GM12878 (cell line): ENCODE measurements around the gene DIAPH2. TPM values are rescaled to one million over a fixed set of nuclear protein-coding genes. Genes with fewer than 3 reads are reported as not detected.

ENCODE experiments used
- ATAC-seq: fragments of 200-7000 bp; cut with Tn5 transposase; 3 replicates; pipeline ENCODE4 v1.9.1; 2020; ENCODE audit warnings: mild to moderate bottlenecking, moderate library complexity
- BruUV-seq: library from RNA; stranded (reverse); fragments of 400-500 nt; replicated peaks from 2 replicates; lab custom pipeline; 2021; lab: Mats Ljungman, UMichigan
- CTCF ChIA-PET: fragments of 300-600 bp; sonication (Branson Sonifier 250); formaldehyde crosslinking; extraction: SDS; loops from one replicate; lab custom pipeline; 2021; ENCODE audit warnings: inconsistent platforms; lab: Yijun Ruan, JAX
- POLR2A ChIA-PET: fragments of 350-600 bp; formaldehyde crosslinking; extraction: SDS; loops from one replicate; lab custom pipeline; 2021; ENCODE audit warnings: inconsistent platforms; lab: Charles Lee
- RAD21 ChIA-PET: fragments of 300-600 bp; sonication (Branson Sonifier 250); formaldehyde crosslinking; loops from one replicate; lab custom pipeline; 2023; ENCODE audit warnings: antibody characterized with exemption; ENCODE audit not compliant: unreplicated experiment; lab: Charles Lee
- SMC1A ChIA-PET: fragments of 300-600 bp; sonication (Branson Sonifier 250); formaldehyde crosslinking; loops from one replicate; lab custom pipeline; 2023; ENCODE audit not compliant: unreplicated experiment, uncharacterized antibody; lab: Charles Lee
- DNase-seq: peaks from one replicate; pipeline ENCODE4 v3.0.0-alpha.2; 2011; ENCODE audit warnings: low read depth, low spot score
- FAIRE-seq: peaks from 3 replicates; lab custom pipeline; 2011; peaks lifted over from hg19 to GRCh38; lab: Jason Lieb, UNC
- H2AFZ ChIP-seq: 2 replicates; pipeline ENCODE4 v1.6.0; 2011; ENCODE audit warnings: low read depth, low read length, control low read depth; ENCODE audit not compliant: control insufficient read depth
- H3K27ac ChIP-seq: 2 replicates; pipeline ENCODE4 v1.5.1; 2011; ENCODE audit warnings: control low read depth; ENCODE audit not compliant: control insufficient read depth, insufficient read depth
- H3K27me3 ChIP-seq, 2 experiments: replicated peaks in 1 of 2; 2 replicates each; pipeline versions ENCODE4 v1.6.0 to v1.6.1; 2011; ENCODE audit warnings: low read length in 1 of 2; ENCODE audit not compliant: control insufficient read depth in 2 of 2, insufficient read depth in 2 of 2
- H3K36me3 ChIP-seq, 2 experiments: 2 replicates each; pipeline ENCODE4 v1.5.1; 2011; ENCODE audit warnings: low read length in 1 of 2; ENCODE audit not compliant: control insufficient read depth in 2 of 2, insufficient read depth in 2 of 2
- H3K4me1 ChIP-seq: 2 replicates; pipeline ENCODE4 v1.6.1; 2011; ENCODE audit warnings: mild to moderate bottlenecking, low read length, moderate library complexity, mixed read lengths; ENCODE audit not compliant: control insufficient read depth, insufficient read depth
- H3K4me2 ChIP-seq: 2 replicates; pipeline ENCODE4 v1.6.0; 2011; ENCODE audit warnings: control low read depth; ENCODE audit not compliant: control insufficient read depth, insufficient read depth
- H3K4me3 ChIP-seq: fragments of 200-600 bp; sonication (generic); 2 replicates; pipeline ENCODE4 v1.5.1; 2016
- H3K79me2 ChIP-seq: 2 replicates; pipeline ENCODE4 v1.6.0; 2011; ENCODE audit warnings: low read length; ENCODE audit not compliant: control insufficient read depth, insufficient read depth
- H3K9ac ChIP-seq: 2 replicates; pipeline ENCODE4 v1.8.0; 2011; ENCODE audit warnings: low read length, control low read depth, mixed read lengths; ENCODE audit not compliant: control insufficient read depth, insufficient read depth
- H3K9me3 ChIP-seq: replicated peaks from 3 replicates; pipeline ENCODE4 v1.5.1; 2011; ENCODE audit warnings: mild to moderate bottlenecking, low read length; ENCODE audit not compliant: control insufficient read depth, insufficient read depth
- H4K20me1 ChIP-seq: 2 replicates; pipeline ENCODE4 v1.6.0; 2011; ENCODE audit not compliant: control insufficient read depth, insufficient read depth
- BCL11A ChIP-seq: IDR thresholded peaks from 2 replicates; pipeline ENCODE4 v1.6.1; 2011; ENCODE audit warnings: low read depth, low read length
- BHLHE40 ChIP-seq, 2 experiments: fragments of 450-650 bp in 1 of 2; IDR thresholded peaks; 2 replicates each; pipeline ENCODE4 v1.6.1; 2011 to 2017; ENCODE audit warnings: low read depth in 2 of 2, borderline replicate concordance in 1 of 2, improper control_type of control experiment in 1 of 2, low read length in 1 of 2, mild to moderate bottlenecking in 1 of 2
- CHD1 ChIP-seq: IDR thresholded peaks from 2 replicates; pipeline ENCODE4 v1.6.1; 2012; ENCODE audit warnings: low read depth, low read length, improper control_type of control experiment
- CREM ChIP-seq: IDR thresholded peaks from 2 replicates; pipeline ENCODE4 v1.6.1; 2014; ENCODE audit warnings: antibody characterized with exemption, low read depth
- MYB ChIP-seq: fragments of 150-350 bp; IDR thresholded peaks from 2 replicates; pipeline ENCODE4 v1.6.1; 2014; ENCODE audit warnings: mild to moderate bottlenecking, low read depth, low read length, borderline replicate concordance
- RUNX3 ChIP-seq: IDR thresholded peaks from 2 replicates; pipeline ENCODE4 v1.6.1; 2012; ENCODE audit warnings: low read length, inconsistent platforms
- WGBS: methylation state at CpG from one replicate; pipeline ENCODE4 v1.1.6; 2016; ENCODE audit warnings: low lambda C conversion rate; ENCODE audit not compliant: insufficient replicate concordance, insufficient coverage; ENCODE audit errors: missing lambda C conversion rate; 5-methylcytosine and 5-hydroxymethylcytosine counted together
- in situ Hi-C: fragments of 300-500 bp; cut with MboI; formaldehyde crosslinking; loops from 9 replicates; pipeline ENCODE4 v1.14.3; 2018; ENCODE audit warnings: mixed read lengths
- intact Hi-C: fragments of 100-400 bp; cut with micrococcal nuclease; formaldehyde crosslinking; loops from one replicate; pipeline ENCODE4 v1.14.2; 2022; ENCODE audit not compliant: unreplicated experiment
- polyA plus RNA-seq, 11 experiments: library from polyadenylated mRNA; depleted of rRNA in 4 of 11; unstranded in 6 of 11; stranded (reverse) in 5 of 11; fragments of >200 nt; fragmentation: Nextera tagmentation in 4 of 11; fragmentation: Illumina TruSeq in 1 of 11; extraction: Ambion mirVana in 4 of 11; extraction: Trizol in 1 of 11; gene quantifications; 1 replicate in 1 of 11; 2 replicates in 10 of 11; pipeline versions ENCODE4 v1.2.1 to v1.2.3, GENCODE V29; 2011 to 2016; ENCODE audit warnings: inconsistent platforms in 2 of 11, missing spikeins in 2 of 11, low read depth in 1 of 11
- total RNA-seq, 4 experiments: library from RNA; depleted of rRNA in 3 of 4; stranded (reverse); fragments of >200 nt in 3 of 4; fragmentation: Illumina TruSeq in 1 of 4; extraction: Trizol in 1 of 4; gene quantifications; 2 replicates each; pipeline versions ENCODE4 v1.2.1 to v1.2.3, GENCODE V29; 2013 to 2021
- TF ChIP-seq, protein P1 (sequence below): fragments of 450-650 bp; IDR thresholded peaks from 2 replicates; pipeline ENCODE4 v1.6.1; 2016; ENCODE audit warnings: mild to moderate bottlenecking, moderate library complexity, borderline replicate concordance
- TF ChIP-seq, protein P2 (sequence below): IDR thresholded peaks from 2 replicates; pipeline ENCODE4 v1.6.1; 2012; ENCODE audit warnings: improper control_type of control experiment, low read depth, low read length; ENCODE audit not compliant: insufficient replicate concordance

DIAPH2 gene
- total and polyA plus RNA-seq, 10 of the 15 experiments (the other 5 are each of a cell fraction or from before 2014, with no cell fraction given), result 2.2 to 16.6 (median 8.8) TPM

DNA sequence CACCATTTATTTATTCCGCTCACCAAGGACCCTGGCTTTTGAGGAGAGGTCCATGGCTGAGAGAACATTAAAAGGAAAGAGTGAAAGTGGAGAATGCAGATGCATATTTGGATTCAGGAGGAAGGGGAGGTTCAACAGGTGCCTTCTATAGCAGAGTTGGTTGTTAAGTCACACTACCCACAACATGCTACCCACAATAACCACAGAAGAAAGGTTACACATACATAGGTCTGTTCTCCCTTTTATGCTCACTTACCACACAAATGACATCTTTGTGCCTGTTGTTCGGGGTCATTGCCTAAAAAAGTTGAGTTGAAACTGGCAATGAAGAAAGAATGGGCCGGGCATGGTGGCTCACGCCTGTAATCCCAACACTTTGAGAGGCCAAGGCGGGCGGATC lies 786.4 kb downstream of the DIAPH2 start:
- no peaks in the 10 kb centered on the region for H3K27me3 ChIP-seq
- ChIA-PET RAD21 (no interaction called here), POLR2A (no interaction called here)
- ATAC-seq, result no peak
- no peak overlapping the region for H3K4me2 ChIP-seq
- TF ChIP-seq, protein P1, sequence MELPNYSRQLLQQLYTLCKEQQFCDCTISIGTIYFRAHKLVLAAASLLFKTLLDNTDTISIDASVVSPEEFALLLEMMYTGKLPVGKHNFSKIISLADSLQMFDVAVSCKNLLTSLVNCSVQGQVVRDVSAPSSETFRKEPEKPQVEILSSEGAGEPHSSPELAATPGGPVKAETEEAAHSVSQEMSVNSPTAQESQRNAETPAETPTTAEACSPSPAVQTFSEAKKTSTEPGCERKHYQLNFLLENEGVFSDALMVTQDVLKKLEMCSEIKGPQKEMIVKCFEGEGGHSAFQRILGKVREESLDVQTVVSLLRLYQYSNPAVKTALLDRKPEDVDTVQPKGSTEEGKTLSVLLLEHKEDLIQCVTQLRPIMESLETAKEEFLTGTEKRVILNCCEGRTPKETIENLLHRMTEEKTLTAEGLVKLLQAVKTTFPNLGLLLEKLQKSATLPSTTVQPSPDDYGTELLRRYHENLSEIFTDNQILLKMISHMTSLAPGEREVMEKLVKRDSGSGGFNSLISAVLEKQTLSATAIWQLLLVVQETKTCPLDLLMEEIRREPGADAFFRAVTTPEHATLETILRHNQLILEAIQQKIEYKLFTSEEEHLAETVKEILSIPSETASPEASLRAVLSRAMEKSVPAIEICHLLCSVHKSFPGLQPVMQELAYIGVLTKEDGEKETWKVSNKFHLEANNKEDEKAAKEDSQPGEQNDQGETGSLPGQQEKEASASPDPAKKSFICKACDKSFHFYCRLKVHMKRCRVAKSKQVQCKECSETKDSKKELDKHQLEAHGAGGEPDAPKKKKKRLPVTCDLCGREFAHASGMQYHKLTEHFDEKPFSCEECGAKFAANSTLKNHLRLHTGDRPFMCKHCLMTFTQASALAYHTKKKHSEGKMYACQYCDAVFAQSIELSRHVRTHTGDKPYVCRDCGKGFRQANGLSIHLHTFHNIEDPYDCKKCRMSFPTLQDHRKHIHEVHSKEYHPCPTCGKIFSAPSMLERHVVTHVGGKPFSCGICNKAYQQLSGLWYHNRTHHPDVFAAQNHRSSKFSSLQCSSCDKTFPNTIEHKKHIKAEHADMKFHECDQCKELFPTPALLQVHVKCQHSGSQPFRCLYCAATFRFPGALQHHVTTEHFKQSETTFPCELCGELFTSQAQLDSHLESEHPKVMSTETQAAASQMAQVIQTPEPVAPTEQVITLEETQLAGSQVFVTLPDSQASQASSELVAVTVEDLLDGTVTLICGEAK, result no peak
- peak; percentile 21; the same call in 1 of the 2 replicates for TF ChIP-seq RUNX3
- TF ChIP-seq, all 136 proteins: peak for 1
- CTCF ChIA-PET, result no interaction called here
- BruUV-seq, result no TSS peak
- Histone ChIP-seq H3K9me3 (no peaks in the 10 kb centered on the region), H2AFZ (no peak overlapping the region), H3K4me3 (no peak overlapping the region), H3K9ac (no peak overlapping the region), H4K20me1 (no peaks in the 10 kb centered on the region), H3K36me3 (no peaks in the 10 kb centered on the region), H3K4me1 (no peaks in the 10 kb centered on the region), H3K27ac (no peak overlapping the region), H3K79me2 (no peaks in the 10 kb centered on the region)
- intact Hi-C loops (no loop called here), in situ Hi-C loops (no loop called here)
- no peak for FAIRE-seq
- WGBS, result 53% methylated on average over 6 of the region's 6 CpGs
- DNase-seq, result no peak
- SMC1A ChIA-PET, result interaction anchor here (0.6 kb wide), 1 partner anchor 1817 kb away, joined by 6 read pairs; no protein-coding TSS in a partner anchor

DNA sequence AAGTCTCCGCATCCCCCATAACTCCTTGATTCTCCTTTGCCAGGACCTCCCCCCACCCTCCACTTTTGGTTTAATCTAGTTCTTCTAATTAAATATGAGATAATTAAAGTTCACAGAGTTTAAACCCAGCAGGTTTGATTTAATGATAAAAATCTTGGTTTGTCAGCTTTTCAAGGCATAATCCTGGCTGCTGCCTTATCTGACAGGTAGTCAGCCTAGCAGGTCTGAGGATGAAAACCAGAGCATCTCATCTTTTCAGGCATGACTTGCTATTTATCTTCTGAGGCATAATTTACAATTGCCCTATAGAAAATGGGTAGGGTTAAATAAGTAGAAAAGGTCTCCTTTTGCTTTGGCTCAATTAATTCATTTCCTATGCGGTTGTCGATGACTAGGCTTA lies 790.3 kb downstream of the DIAPH2 start:
- 100% methylated on average over 3 of the region's 3 CpGs for WGBS
- Histone ChIP-seq H4K20me1 (no peaks in the 10 kb centered on the region), H3K4me3 (no peak overlapping the region), H3K79me2 (no peaks in the 10 kb centered on the region), H3K27me3 (no peaks in the 10 kb centered on the region), H3K36me3 (no peaks in the 10 kb centered on the region), H3K4me1 (no peaks in the 10 kb centered on the region), H2AFZ (no peak overlapping the region), H3K27ac (no peak overlapping the region), H3K4me2 (no peak overlapping the region), H3K9me3 (no peaks in the 10 kb centered on the region), H3K9ac (no peak overlapping the region)
- ATAC-seq (no peak), DNase-seq (no peak), FAIRE-seq (no peak)
- intact Hi-C loops (no loop called here), in situ Hi-C loops (no loop called here)
- SMC1A ChIA-PET, result no interaction called here
- no TSS peak for BruUV-seq
- CTCF ChIA-PET, result interaction anchor here (0.8 kb wide), 1 partner anchor 9 kb away, joined by 3 read pairs; no protein-coding TSS in a partner anchor
- POLR2A ChIA-PET, result no interaction called here
- RAD21 ChIA-PET, result no interaction called here
- TF ChIP-seq CHD1 (no peak), BCL11A (no peak), CREM (no peak), BHLHE40 (IDR thresholded peaks at IDR 0.05; ENCODE audit: borderline replicate concordance in 1 of 2, low read depth in 2 of 2, low read length in 1 of 2) (no peak), MYB (no peak)
- TF ChIP-seq, protein P2, sequence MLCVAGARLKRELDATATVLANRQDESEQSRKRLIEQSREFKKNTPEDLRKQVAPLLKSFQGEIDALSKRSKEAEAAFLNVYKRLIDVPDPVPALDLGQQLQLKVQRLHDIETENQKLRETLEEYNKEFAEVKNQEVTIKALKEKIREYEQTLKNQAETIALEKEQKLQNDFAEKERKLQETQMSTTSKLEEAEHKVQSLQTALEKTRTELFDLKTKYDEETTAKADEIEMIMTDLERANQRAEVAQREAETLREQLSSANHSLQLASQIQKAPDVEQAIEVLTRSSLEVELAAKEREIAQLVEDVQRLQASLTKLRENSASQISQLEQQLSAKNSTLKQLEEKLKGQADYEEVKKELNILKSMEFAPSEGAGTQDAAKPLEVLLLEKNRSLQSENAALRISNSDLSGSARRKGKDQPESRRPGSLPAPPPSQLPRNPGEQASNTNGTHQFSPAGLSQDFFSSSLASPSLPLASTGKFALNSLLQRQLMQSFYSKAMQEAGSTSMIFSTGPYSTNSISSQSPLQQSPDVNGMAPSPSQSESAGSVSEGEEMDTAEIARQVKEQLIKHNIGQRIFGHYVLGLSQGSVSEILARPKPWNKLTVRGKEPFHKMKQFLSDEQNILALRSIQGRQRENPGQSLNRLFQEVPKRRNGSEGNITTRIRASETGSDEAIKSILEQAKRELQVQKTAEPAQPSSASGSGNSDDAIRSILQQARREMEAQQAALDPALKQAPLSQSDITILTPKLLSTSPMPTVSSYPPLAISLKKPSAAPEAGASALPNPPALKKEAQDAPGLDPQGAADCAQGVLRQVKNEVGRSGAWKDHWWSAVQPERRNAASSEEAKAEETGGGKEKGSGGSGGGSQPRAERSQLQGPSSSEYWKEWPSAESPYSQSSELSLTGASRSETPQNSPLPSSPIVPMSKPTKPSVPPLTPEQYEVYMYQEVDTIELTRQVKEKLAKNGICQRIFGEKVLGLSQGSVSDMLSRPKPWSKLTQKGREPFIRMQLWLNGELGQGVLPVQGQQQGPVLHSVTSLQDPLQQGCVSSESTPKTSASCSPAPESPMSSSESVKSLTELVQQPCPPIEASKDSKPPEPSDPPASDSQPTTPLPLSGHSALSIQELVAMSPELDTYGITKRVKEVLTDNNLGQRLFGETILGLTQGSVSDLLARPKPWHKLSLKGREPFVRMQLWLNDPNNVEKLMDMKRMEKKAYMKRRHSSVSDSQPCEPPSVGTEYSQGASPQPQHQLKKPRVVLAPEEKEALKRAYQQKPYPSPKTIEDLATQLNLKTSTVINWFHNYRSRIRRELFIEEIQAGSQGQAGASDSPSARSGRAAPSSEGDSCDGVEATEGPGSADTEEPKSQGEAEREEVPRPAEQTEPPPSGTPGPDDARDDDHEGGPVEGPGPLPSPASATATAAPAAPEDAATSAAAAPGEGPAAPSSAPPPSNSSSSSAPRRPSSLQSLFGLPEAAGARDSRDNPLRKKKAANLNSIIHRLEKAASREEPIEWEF, result no peak
